WTC11 (cell line): Measurements from ENCODE around the gene POLD3.

Experiments used
- CTCF ChIP-seq: fragments of 200-600 bp; IDR thresholded peaks from 2 replicates; pipeline ENCODE4 v1.8.0; 2022; ENCODE audit warnings: antibody characterized with exemption
- FOXP1 ChIP-seq: sonication (generic); formaldehyde crosslinking; IDR thresholded peaks from 2 replicates; pipeline ENCODE4 v1.8.0; 2022; ENCODE audit warnings: missing genetic modification reagents, mild to moderate bottlenecking, moderate library complexity, borderline replicate concordance
- NR3C1 ChIP-seq: sonication (generic); formaldehyde crosslinking; conservative IDR thresholded peaks from 2 replicates; pipeline ENCODE4 v1.8.1; 2023; ENCODE audit warnings: low read depth, mild to moderate bottlenecking, missing genetic modification reagents

DNA sequence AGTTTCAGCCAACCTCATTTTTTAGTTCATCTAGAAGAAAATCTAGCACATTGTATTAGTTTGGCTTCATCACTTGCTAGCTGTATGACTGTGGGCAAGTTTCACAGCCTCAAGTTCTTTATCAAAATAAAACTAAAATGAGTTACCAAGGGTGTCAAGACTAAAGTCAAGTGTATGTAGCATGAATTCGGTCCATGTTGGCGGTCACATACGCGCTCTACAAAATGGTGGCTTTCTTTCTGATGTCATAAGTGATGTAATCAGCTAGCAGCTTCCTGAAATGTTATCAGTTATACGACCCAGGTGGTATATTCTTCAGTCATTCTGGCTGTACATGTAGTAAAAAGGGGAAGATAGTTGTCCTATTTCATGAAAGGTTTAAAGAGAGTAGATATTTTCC is 50.5 kb downstream of the POLD3 start:
- TF ChIP-seq CTCF = no peak
- TF ChIP-seq FOXP1 (CRISPR knock-in tag) = no peak
- TF ChIP-seq NR3C1 (CRISPR knock-in tag) = no peak
